Measurements from ENCODE around the gene PGLYRP1.

Gene PGLYRP1

DNA sequence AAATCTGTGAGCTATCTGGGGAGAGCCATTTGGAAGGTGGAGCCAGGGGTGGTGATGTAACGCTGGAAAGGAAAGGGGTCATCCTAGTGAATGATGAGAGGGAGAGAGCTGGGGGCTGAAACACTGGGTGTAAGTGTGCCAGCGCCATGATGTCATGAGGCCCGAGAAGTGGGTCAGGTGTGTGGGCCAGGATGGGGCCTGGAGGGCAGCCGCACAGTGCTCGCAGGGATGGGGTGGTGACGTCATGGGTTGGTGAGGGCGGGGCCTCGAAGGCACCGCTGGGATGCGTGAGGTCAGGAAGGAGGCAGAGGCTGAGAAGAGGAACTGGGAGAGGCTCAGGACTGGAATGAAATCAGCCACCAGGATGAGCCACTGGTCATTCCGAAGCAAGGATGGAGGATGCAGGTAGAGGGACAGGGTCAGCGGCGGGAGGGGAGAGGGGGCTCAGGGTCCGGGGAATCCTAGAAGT, 23.2 kb downstream of the PGLYRP1 start:
- peak; percentile 58 for DNase-seq

DNA sequence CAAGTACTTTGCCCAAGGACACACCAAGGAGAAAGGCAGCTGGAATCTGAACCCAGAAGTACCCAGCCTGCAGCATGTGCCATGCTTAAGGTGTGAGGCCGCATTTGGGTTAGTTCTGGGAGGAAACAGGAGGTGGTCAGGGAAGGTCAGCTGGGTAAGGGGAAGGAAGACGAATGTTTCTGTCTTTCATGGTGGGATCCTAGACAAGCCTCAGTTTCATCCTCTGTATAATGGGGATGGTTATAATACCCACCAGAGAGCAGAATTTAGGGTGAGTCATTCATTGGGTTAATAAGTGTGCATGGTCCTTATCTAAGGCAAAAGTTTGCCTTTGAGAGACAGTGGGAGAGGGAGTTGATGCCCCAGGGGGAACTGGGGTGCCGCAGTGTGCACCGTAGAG, 24.0 kb downstream of the PGLYRP1 start:
- DNase-seq, result no peak

DNA sequence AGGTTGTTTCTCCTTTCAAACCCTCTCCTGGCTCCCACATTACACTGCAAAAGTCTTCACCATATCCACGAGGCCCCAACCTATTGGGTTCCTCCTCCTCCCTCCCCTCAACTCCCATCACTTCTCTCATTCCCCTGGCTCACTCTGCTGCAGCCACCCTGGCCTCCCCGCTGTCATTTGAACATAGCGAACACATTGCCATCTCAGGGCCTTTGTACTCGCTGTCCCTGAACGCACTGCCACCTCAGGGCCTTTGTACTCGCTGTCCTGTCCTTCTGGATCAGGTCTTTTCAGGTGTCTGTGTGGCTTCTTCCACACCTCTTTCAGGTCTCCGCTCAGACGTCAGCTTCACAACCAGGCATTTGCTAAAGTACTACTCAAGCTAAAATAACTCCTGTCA, 25.9 kb downstream of the PGLYRP1 start:
- no peak for DNase-seq

DNA sequence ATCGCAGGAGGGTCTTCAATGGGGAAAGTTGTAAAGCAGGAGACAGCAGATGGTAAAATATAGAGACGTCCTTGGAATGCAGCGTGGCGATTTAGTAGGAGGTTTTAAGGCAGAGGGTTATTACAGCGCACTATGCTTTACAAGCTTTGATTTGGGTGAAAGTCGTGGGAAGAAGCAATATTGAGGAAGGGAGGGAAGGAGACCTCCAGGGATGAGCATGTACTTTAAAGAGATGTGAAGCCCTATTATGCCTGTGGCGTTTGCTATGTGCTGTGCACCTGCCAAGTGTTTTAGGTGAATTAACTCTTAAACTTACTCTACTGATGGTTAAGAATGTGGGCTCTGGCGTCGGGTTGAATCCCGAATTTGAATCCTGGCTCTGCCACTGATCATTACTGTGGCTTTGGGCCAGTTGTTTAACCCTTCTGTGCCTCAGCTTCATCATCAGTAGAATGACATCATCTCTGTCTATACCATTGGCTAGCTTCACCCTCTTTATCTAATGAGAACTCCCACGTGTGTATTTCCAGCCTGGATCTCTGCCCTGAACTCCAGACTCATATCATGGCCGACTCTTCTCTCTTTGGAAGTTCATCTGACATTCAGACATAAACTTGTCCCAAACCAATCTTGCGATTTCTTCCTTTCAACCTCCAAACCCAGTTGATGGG, 27.0 kb downstream of the PGLYRP1 start:
- no peak for DNase-seq

DNA sequence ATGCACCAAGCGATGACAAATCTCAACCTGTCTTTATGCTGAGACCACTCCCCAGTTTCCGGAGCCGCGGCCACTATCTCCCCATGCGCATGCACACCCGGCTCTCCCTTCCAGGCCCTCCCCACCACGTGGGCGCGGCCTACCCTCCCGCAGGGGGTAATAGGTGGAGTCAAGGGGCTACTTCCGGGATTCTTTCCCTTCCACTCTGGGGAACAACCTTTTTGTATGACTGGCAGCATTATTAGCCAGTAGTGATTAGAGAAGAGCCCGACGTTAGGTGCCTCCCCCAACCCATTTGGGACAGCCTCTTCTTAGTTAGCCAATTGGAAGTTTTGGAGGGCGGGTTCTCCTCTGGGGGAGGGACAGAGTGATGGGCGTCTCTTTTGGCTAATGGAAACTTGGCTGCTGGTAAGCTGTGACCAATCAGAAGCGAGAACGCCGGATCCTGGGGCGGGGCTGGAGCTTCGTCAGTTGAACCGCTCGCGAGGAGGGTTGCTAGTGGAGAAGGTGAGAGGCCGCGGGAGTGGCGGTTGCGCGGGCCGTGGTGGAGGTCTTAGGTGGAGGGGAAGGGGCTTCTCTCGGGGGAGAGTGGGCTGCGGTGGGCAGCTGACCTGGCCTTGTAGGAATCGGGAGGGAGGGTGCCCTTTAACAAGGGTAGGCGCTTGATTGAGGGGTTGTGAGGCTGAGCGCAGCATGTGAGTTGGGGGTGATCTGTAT, 27.7 kb downstream of the PGLYRP1 start, which contains the start of gene CCDC61:
TSS of gene CCDC61 (plus strand) at position 470 of the 717 bp plus-strand sequence. CDS start 7,552 bp downstream, outside the sequence.
- peak; percentile 99 for DNase-seq

DNA sequence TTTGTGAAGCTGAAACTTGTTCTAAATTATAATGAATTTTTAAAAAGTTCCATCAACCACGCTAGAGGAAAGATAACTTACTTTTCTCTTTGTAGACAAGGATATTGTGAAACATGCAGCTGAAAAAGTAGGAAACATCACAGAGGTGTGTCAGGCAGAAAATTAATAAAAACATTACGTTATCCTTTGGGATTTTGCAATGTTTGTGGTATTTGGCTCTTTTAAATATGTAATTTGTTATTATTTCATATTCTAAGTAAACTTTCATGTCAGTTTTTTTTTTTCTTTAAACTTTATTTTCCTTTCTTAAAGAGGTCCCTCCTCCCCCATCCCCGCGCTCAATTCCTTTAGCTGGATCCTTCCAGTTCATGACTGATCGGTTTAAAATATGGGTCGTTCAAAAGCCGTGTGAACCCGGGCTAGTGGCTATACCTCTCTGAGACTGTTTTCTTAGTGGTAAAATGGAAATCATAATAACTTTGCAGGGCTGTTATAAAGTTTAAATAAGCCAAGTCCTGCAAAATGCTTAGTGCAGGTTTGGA, 28.3 kb downstream of the PGLYRP1 start:
- no peak for DNase-seq

DNA sequence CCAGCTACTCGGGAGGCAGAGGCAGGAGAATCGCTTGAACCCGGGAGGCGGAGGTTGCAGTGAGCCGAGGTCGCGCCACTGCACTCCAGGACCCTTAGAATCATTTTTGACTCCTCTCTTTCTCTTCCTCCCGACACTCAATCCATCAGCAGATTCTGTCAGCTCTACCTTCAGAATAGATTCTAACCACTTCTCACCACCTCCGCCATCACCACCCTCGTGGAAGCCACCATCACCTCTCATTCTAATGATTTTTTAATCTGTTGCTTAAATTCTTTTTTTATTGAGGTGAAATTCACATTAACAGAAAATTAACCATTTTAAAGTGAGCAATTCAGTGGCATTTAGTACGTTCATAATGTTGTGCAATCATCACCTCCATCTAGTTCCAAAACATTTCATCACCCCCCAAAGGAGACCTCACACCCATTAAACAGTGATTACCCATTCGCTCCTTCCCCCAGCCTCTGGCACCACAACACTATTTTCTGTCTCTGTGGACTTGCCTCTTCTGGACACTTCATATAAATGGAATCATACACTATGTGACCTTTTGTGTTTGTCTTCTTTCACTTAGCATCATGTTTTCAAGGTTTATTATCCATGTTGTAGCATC, 32.6 kb downstream of the PGLYRP1 start:
- no peak for DNase-seq

DNA sequence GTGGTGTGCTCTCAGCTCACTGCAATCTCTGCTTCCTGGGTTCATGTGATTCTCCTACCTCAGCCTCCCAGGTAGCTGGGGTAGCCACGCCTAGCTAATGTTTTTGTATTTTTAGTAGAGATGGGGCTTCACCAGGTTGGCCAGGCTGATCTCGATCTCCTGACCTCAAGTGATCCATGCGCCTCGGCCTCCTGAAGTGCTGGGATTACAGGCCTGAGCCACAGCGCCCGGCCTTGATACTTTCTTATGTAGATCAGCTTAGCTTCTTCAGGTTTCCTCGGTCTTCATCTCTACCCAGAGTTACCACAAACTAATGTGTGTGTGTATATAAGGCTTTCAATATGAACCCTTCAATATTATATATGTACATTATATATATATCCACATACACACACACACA, 37.5 kb downstream of the PGLYRP1 start:
- no peak for DNase-seq

DNA sequence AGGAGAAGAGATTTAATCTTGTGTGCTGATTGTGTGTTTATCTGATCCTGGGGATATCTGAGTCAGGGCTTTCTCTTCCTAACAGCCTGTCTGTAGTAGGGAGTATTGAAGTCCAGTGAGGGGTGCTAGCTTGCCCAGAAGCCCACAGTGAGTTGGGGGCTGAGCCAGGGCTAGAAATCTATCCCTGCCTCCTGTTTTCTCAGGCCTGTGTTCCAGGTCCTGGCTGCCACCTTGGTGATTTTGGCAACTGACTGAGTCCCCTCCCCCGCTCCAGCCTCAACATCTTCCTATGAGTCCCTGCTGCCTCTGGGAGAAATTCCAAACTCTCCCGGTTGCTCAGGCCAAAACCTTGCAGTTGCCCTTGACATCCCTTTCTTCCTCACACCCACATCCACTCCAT, 41.5 kb downstream of the PGLYRP1 start:
- no peak for DNase-seq

DNA sequence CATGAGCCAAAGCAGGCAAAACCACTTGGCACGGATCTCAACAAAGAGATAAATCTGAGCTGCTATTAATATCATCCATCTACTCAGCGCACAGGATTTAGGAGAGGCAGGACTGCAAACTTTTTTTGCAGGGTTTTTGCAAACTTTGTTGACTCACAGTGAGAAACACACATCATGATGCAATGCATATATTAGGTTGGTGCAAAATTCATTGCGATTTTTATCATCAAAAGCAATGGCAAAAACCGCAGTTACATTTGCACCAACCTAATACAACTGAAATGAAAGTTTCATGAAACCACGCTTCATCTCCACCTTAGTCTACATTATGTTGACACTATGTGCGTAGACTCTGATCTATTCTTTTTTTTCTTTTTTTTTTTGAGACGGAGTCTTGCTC, 44.7 kb downstream of the PGLYRP1 start:
- no peak for DNase-seq

DNA sequence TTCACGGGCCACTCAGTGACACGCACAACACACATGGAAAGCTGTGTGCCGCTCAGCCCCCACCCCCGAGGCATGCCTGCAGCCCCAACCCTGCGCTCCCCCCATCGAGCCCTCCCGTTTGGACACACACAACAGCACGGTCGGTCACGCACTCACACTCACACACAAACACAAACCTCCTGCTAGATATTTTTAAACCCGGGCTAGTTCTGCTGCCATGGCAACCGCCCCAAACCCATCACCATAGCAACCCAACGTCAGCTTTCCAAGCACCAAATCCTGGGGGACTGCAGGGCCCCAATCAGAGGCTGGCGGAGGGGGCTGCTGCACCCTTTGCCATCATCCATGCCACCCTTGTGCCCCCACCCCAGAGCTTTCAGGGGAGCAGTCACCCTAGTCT, 46.7 kb downstream of the PGLYRP1 start:
- no peak for DNase-seq

DNA sequence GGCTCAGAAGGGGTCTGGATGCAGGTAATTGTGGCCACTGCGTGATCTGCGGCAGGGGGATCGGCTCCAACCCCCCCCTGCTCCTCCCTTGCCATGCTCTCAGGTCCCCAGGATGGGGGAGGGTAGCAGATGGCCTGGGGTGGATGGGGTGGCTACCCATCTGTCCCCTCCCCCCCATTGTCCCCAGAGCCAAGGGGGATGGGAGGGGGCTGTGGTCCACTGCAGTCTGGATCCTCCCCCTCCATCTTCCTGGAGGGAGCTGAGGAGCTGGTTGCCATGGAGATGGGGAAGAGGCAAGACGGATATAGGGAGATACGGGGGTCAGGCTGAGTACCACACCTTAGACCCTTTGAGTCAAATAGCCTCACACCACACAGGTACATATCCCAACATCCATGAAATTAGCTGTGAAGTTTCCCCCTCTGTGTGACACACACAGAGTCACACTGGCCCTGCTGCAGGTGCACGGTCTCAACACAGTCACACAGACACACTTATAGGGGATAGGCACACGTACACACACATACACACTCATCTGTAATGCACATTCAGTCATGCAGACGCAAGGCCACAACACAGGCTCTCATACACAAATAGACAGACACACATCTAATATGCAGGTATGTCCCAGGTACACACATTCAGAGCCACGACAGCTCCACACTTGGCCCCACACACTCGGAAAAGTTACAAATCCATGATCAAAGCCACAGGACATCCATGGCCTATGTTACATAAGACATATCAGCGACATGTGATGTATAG, 47.4 kb downstream of the PGLYRP1 start:
- no peak for DNase-seq

DNA sequence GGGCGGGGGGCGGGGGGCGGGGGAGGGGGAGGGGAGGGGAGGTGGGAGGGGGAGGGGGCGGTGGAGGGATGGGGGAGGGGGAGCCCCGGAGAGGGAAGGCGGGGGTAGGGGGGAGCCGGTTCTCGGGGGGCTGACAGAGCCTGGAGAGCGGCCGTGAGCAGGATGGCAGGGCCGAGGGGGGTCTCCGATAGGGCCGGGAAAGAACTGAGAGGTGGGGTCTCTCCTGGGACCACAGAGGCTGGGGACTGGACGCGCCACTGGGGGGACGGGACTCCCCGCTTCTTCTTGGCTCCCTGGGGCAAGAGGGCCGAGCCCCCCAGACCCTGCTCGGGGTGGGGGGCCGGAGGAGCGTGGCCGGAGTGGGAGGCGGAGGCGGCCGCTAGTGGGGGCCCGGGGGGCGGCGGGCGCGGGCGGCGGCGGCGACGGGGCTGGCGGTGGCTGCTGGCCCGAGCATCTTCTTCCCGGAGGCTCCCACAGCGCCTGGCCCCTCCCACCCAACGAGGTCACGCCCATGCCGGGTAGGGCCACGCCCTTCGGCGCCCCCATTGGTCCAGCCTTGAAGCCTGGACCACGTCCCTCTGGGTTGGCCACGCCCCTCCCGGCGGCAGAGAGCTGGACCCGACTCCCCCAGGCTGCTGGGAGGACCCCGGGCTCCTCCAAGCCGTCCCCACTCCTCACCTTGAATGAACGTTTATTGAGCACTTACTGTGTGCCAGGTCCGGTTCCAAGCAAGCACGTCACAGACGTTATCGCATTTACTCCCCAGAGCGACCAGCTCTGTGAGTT, 49.1 kb downstream of the PGLYRP1 start, which contains the start of gene NOVA2:
TSS of gene NOVA2 (minus strand) at position 313 of the 786 bp plus-strand sequence. CDS start 514 bp downstream, outside the sequence.
- peak; percentile 62 for DNase-seq

DNA sequence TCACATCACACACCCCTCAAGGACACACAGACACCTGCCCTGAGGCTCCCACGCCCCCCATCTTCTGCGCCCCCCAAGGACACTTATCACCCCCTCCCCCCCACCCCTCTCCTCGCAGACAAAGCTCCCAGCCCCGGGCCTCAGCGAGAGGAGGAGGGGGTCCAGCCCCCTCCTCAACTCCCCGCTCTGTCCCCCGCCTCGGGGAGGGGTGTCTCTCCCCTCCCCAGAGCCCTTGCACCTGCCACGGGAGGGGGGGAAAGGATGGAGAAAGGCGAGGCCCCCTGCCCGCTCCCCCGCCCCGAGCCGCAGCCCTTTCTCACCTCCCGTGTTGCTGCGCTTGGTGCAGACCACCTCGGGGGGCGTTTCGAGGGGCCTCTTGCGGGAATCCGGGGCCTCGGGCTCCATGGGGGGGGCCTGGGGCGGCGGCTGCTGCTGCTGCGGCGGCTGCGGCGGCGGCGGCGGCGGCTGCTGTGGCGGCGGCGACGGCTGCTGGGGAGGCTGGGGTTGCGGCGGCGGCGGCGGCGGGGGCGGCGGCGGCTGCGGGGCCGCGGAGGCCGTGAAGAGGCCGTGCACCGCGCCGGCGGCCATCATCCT, 49.8 kb downstream of the PGLYRP1 start:
- DNase-seq, result no peak

DNA sequence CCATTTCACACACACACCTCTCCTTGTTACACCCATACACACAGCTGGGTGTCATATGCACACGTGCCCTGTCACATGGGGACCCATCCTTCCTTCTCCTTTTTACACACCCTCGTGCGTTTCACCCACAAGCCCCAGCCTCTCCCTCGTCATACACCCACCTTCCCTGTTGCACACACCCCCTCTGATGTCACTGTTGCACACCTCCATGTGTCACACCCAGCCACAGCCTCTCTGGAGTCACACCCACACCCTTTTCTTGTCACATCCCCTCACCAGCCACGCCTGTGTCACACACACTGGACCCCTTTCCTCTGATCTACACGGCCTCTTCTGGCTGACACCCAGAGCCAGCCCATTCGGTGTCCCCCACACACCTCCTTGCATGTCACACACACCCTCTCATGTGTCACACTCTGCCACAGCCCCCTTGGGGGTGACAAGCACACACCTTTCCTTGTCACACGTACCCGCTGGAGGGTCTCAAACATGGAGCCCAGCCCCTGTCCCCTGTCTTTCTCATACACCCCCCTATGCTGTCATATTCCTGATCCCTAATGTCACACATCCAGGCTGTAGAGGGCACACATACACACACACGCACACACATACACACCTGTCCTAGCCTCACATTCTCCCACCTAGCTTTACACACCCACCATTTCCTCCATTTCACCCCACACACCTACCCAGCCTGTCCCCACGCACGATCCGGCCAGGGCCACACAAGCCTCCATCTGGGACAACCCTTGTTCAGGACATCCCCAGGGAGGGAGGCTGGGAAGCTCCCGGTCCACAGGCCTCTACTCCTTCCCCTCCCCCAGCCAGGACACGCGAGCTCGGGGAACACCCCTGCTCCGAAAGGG, 50.5 kb downstream of the PGLYRP1 start:
- DNase-seq, result no peak

DNA sequence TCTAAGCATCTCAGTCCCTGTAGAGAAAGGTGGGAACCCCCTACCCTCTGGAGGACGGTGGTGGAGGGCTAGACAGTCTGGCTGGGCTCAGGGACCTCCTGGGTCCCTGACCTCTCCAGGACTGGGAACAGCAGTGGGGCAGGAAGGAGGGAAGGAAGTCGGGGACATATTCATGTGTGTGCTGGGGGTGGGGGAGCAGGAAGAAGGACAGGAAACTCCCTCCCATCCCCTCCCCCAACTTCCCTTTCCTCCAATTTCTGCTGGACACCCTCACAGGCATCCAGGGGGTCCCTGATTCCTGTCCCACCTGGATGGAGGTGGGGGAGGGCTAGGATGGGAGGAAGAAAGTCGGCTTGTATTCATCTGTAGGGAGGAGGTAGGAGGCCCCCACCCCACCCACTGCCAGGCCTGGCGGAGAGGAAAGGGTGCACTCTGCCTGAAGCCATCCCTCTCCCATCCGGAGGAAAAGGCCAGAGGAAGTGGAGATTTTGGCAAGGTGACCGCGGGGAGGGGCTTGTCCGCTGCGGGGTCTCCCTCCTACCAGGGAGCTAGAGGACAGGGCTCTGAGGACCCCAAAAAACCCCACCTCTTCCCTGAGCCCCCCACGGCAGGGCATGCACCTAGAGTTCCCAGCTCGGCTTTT, 51.5 kb downstream of the PGLYRP1 start:
- no peak for DNase-seq

DNA sequence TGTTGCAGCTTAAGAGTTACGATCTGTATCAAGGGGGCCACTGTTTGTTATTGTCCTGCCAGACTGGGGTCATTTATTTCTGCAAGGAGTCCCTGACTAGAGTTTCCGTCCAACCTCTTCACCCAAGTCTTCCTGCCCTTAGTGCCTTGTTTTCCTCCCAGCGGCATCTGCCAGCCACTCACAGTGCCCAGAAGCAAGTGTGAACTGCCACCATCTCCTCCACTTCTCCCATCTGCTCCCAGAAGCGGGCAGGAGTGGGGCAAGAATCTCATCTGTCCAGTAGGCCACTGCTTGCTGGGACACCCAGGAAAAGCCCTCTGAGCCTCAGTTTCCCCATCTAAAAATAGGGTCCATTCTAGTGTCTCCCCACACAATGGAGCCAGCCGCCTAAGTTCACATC, 53.2 kb downstream of the PGLYRP1 start:
- DNase-seq, result no peak

Data from NCI-H1105 (cell line).